Neutrophil (primary cell): Measurements from ENCODE around the gene SLCO1B1.
"Not testable (repeated sequence)": the region's sequence is repeated elsewhere in the genome, so short reads cannot be mapped to it uniquely, and the experiment has no call there.

Experiments used
- H3K27ac ChIP-seq: fragments of 200-600 bp; sonication (generic); 2 replicates; pipeline ENCODE4 v1.5.1; 2016; ENCODE audit warnings: mild to moderate bottlenecking, moderate library complexity
- H3K27me3 ChIP-seq: fragments of 200-600 bp; sonication (generic); 2 replicates; pipeline ENCODE4 v1.6.0; 2016; ENCODE audit warnings: mild to moderate bottlenecking
- H3K36me3 ChIP-seq: fragments of 200-600 bp; sonication (generic); 2 replicates; pipeline ENCODE4 v1.5.1; 2017
- H3K4me1 ChIP-seq, 2 experiments: fragments of 200-600 bp in 1 of 2; sonication (generic) in 1 of 2; 1 replicate in 1 of 2; 2 replicates in 1 of 2; pipeline versions ENCODE4 v1.5.1 to v1.6.1; 2013 to 2016; ENCODE audit warnings: low read depth in 1 of 2, low read length in 1 of 2, mild to moderate bottlenecking in 1 of 2, moderate library complexity in 1 of 2; ENCODE audit not compliant: control insufficient read depth in 1 of 2, insufficient read depth in 1 of 2
- H3K4me3 ChIP-seq, 2 experiments: fragments of 200-600 bp in 1 of 2; sonication (generic) in 1 of 2; 1 replicate in 1 of 2; 2 replicates in 1 of 2; pipeline ENCODE4 v1.5.1; 2013 to 2016; ENCODE audit warnings: low read depth in 1 of 2, low read length in 1 of 2, mild to moderate bottlenecking in 1 of 2, moderate library complexity in 1 of 2
- H3K9me3 ChIP-seq: fragments of 200-600 bp; sonication (generic); 2 replicates; pipeline ENCODE4 v1.5.1; 2016
- TF ChIP-seq, protein P1 (sequence below): fragments of 200-600 bp; sonication (generic); IDR thresholded peaks from 2 replicates; pipeline ENCODE4 v1.5.1; 2016; ENCODE audit warnings: antibody characterized with exemption

The SLCO1B1 gene, protein sequence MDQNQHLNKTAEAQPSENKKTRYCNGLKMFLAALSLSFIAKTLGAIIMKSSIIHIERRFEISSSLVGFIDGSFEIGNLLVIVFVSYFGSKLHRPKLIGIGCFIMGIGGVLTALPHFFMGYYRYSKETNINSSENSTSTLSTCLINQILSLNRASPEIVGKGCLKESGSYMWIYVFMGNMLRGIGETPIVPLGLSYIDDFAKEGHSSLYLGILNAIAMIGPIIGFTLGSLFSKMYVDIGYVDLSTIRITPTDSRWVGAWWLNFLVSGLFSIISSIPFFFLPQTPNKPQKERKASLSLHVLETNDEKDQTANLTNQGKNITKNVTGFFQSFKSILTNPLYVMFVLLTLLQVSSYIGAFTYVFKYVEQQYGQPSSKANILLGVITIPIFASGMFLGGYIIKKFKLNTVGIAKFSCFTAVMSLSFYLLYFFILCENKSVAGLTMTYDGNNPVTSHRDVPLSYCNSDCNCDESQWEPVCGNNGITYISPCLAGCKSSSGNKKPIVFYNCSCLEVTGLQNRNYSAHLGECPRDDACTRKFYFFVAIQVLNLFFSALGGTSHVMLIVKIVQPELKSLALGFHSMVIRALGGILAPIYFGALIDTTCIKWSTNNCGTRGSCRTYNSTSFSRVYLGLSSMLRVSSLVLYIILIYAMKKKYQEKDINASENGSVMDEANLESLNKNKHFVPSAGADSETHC

DNA sequence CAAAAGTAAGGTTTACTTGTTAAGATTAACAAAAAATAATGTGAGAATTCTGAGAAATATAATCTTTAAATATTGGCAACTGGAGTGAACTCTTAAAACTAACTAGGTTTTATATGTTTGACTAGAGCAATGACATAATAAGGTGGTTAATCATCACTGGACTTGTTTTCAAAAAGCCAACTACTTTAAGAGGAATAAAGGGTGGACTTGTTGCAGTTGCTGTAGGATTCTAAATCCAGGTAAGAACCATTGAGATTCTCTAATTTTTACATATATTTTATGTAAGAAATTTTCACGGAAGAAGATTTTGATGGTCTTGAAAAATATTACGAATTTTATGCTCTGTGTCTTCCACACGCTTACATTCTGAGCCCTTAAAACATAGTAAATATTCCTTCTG lies at the start of gene SLCO1B1:
SLCO1B1 (plus strand) TSS at position 197 of the 400 bp plus-strand sequence. CDS start 10,381 bp downstream, outside the sequence.
- H3K4me3 ChIP-seq = no peak within 1 kb of the TSS
- TF ChIP-seq, protein P1, sequence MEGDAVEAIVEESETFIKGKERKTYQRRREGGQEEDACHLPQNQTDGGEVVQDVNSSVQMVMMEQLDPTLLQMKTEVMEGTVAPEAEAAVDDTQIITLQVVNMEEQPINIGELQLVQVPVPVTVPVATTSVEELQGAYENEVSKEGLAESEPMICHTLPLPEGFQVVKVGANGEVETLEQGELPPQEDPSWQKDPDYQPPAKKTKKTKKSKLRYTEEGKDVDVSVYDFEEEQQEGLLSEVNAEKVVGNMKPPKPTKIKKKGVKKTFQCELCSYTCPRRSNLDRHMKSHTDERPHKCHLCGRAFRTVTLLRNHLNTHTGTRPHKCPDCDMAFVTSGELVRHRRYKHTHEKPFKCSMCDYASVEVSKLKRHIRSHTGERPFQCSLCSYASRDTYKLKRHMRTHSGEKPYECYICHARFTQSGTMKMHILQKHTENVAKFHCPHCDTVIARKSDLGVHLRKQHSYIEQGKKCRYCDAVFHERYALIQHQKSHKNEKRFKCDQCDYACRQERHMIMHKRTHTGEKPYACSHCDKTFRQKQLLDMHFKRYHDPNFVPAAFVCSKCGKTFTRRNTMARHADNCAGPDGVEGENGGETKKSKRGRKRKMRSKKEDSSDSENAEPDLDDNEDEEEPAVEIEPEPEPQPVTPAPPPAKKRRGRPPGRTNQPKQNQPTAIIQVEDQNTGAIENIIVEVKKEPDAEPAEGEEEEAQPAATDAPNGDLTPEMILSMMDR = no peak
- H3K4me1 ChIP-seq = no peaks in the 10 kb centered on the region

DNA sequence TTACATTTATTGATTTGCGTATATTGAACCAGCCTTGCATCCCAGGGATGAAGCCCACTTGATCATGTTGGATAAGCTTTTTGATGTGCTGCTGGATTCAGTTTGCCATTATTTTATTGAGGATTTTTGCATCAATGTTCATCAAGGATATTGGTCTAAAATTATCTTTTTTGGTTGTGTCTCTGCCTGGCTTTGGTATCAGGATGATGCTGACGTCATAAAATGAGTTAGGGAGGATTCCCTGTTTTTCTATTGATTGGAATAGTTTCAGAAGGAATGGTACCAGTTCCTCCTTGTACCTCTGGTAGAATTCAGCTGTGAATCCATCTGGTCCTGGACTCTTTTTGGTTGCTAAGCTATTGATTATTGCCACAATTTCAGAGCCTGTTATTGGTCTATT lies 46.2 kb upstream of the SLCO1B1 start:
- not testable (repeated sequence) for H3K9me3 ChIP-seq, H3K27me3 ChIP-seq, H3K27ac ChIP-seq, H3K4me3 ChIP-seq, H3K36me3 ChIP-seq, H3K4me1 ChIP-seq

More for the DNA sequence above, at the start of gene SLCO1B1:
- Histone ChIP-seq H3K9me3 (no peaks in the 10 kb centered on the region), H3K27me3 (no peaks in the 10 kb centered on the region), H3K36me3 (no peaks in the 10 kb centered on the region), H3K27ac (no peak within 1 kb of the TSS)

DNA sequence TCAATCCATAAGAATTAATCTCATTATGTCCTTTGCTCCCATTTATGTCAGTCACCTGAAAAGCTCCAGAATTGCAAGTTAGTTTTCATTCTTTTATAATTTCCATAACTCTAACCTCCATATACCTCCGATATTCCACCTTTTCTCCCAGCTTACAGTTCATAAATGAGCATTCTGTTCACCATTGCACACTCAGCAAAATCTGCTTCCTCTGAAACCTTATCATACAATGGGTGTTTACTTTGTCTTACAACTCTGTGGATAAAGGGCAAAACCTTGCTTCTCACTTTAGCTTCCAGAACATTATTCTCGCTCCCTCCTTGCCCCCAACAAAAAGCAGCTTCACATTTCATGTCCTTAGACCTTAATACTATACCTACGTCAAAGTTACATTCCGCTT lies 19.3 kb upstream of the SLCO1B1 start:
- Histone ChIP-seq H3K27me3 (no peaks in the 10 kb centered on the region), H3K4me3 (no peak overlapping the region), H3K27ac (no peak overlapping the region), H3K4me1 (no peaks in the 10 kb centered on the region), H3K9me3 (no peaks in the 10 kb centered on the region), H3K36me3 (no peaks in the 10 kb centered on the region)
- TF ChIP-seq, protein P1 = no peak

DNA sequence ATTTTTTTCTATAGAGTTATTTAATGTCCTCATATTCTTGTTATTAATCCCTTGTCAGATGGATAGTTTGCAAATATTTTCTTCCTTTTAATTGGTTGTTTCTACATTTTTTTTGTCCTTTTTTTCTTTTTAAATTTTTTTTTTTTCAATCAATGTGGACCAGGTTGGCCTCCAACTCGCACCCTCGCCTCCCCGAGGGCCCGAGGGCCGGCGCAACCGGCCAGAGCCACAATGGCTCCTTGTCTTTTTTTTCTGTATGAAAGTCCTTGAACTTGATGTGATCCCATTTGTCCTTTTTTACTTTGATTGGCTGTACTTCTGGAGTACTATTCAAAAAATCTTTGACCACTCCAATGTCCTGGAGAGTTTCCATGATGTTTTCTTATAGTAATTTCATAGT lies 17.7 kb upstream of the SLCO1B1 start:
- no peaks in the 10 kb centered on the region for H3K36me3 ChIP-seq
- no peak overlapping the region for H3K4me3 ChIP-seq
- no peaks in the 10 kb centered on the region for H3K4me1 ChIP-seq
- H3K27me3 ChIP-seq = no peaks in the 10 kb centered on the region
- no peak overlapping the region for H3K27ac ChIP-seq
- H3K9me3 ChIP-seq = no peaks in the 10 kb centered on the region
- TF ChIP-seq, protein P1 = no peak

DNA sequence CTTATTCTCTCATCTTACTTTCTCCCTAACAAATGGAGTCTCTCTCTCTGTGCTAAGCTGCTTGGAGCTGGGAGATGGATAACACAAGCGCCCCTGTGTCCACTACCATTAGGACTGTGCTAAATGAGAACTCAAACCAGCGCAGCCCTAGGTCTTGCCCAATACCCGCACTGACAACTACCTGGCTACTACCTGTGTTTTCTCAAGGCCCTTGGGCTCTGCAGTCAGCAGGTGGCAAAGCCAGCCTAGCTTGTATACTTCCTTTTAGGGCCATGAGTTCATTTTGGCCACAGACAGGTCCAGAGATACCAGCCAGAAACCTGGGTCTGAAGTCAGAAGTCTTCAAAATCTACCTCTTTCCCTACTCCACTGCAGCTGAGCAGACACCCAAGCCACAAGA lies 13.0 kb upstream of the SLCO1B1 start:
- Histone ChIP-seq H3K27me3 (no peaks in the 10 kb centered on the region), H3K27ac (no peak overlapping the region), H3K4me1 (no peaks in the 10 kb centered on the region), H3K36me3 (no peaks in the 10 kb centered on the region), H3K9me3 (no peaks in the 10 kb centered on the region), H3K4me3 (no peak overlapping the region)
- TF ChIP-seq, protein P1 = no peak

DNA sequence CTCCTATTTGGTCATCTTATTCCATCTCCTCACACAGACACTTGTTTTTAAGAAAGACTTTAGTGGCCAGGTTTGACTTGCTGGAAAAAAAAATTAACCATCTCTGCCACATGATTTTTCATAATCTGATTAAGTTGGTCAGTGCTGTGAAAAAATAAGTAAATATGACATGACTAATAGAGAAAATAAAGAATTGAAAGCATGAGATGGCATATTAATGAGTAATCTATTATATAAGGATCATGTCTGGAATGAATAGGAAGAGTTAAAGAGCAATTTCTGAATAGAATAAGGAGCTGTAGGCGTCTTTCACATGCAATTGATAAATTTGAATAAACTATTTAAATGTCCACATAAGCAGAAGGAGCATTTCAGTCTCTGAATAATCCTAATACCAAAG lies 12.2 kb upstream of the SLCO1B1 start:
- Histone ChIP-seq H3K4me1 (no peaks in the 10 kb centered on the region), H3K27me3 (no peaks in the 10 kb centered on the region), H3K27ac (no peak overlapping the region), H3K4me3 (no peak overlapping the region), H3K9me3 (no peaks in the 10 kb centered on the region), H3K36me3 (no peaks in the 10 kb centered on the region)
- TF ChIP-seq, protein P1 = no peak
